Upper lobe of left lung (tissue), 6 donors: ENCODE results near the gene EFNA5. TPM values are rescaled to one million over a fixed set of nuclear protein-coding genes. Genes with fewer than 3 reads are reported as not detected.

Experiments used
- ATAC-seq, 2 donors: fragments of 200-7000 bp; cut with Tn5 transposase; one replicate each; pipeline ENCODE4 v1.9.1; 2022; ENCODE audit warnings: mild to moderate bottlenecking in 2 of 2, moderate library complexity in 2 of 2; ENCODE audit not compliant: low FRiP score in 2 of 2
- DNase-seq, 2 donors: peaks; one replicate each; pipeline ENCODE4 v3.0.0-alpha.2; 2019 to 2020
- H3K27ac ChIP-seq, 4 donors: fragments of 200-600 bp; sonication (generic); one replicate each; pipeline ENCODE4 v1.5.1; 2016 to 2019
- H3K27me3 ChIP-seq, 4 donors: fragments of 200-600 bp; sonication (generic); one replicate each; pipeline ENCODE4 v1.5.1; 2017 to 2019
- H3K36me3 ChIP-seq, 4 donors: fragments of 200-600 bp; sonication (generic); one replicate each; pipeline ENCODE4 v1.5.1; 2016 to 2019
- H3K4me1 ChIP-seq, 4 donors: fragments of 200-600 bp; sonication (generic); one replicate each; pipeline ENCODE4 v1.5.1; 2018 to 2019
- H3K4me3 ChIP-seq, 4 donors: fragments of 200-600 bp; sonication (generic); one replicate each; pipeline ENCODE4 v1.5.1; 2017 to 2019; ENCODE audit warnings: mild to moderate bottlenecking in 2 of 4, moderate library complexity in 1 of 4
- H3K9me3 ChIP-seq, 4 donors: fragments of 200-600 bp; sonication (generic); one replicate each; pipeline ENCODE4 v1.5.1; 2018 to 2019
- CTCF ChIP-seq, 6 experiments: fragments of 450-650 bp in 4 of 6; fragments of 200-600 bp in 2 of 6; sonication (generic) in 2 of 6; IDR thresholded peaks; one replicate each; pipeline ENCODE4 v1.5.1; 2016 to 2019; ENCODE audit warnings: antibody characterized with exemption in 6 of 6
- EP300 ChIP-seq, 4 donors: sonication (generic); formaldehyde crosslinking; IDR thresholded peaks; one replicate each; pipeline ENCODE4 v1.5.1; 2017; ENCODE audit warnings: antibody characterized with exemption in 4 of 4, control low read depth in 2 of 4
- POLR2A ChIP-seq, 4 donors: fragments of 450-650 bp; IDR thresholded peaks; one replicate each; pipeline ENCODE4 v1.5.1; 2016 to 2017; ENCODE audit warnings: antibody characterized with exemption in 4 of 4, mild to moderate bottlenecking in 2 of 4
- POLR2AphosphoS5 ChIP-seq, 2 donors: sonication (generic); formaldehyde crosslinking; IDR thresholded peaks; one replicate each; pipeline ENCODE4 v1.5.1; 2017; ENCODE audit warnings: antibody characterized with exemption in 2 of 2
- WGBS, 2 donors: methylation state at CpG; one replicate each; pipeline ENCODE4 v1.1.5; 2017 to 2018; 5-methylcytosine and 5-hydroxymethylcytosine counted together
- total RNA-seq, 6 donors: library from RNA; depleted of rRNA in 4 of 6; stranded (reverse); fragments of >200 nt in 4 of 6; gene quantifications; one replicate each; pipeline versions ENCODE4 v1.1.0 to v1.2.1, GENCODE V29; 2016 to 2021
- donor health status: DM: no; HTN: no; CAD: no; lungs with moderate emphysema.
- donor health status: DM: no; HTN: yes; CAD: no; lungs with severe emphysema.

Gene EFNA5
- total RNA-seq, 6 donors from 2014 or later: 4.1 to 41.9 (median 7.3) TPM

GRCh38 chr5:107572715-107573368 lies 97.9 kb downstream of the EFNA5 start:
- H3K27ac ChIP-seq: no peak overlapping the region
- no peak for TF ChIP-seq POLR2AphosphoS5 (IDR thresholded peaks at IDR 0.05)
- TF ChIP-seq EP300 (IDR thresholded peaks at IDR 0.05): no peak
- TF ChIP-seq CTCF (IDR thresholded peaks at IDR 0.05): no peak
- DNase-seq: no peak

GRCh38 chr5:107571621-107572536 lies 98.9 kb downstream of the EFNA5 start:
- peaks cover 11 to 19% (median 15%) of the 10 kb centered on the region in 4 donors for H3K4me1 ChIP-seq
- peak; percentile 96 for ATAC-seq
- peak overlapping the region; percentile 31 to 75 (median 64) for H3K27ac ChIP-seq
- H3K27me3 ChIP-seq: no peaks in the 10 kb centered on the region
- peak overlapping the region; percentile 3 to 51 (median 38) for H3K4me3 ChIP-seq
- WGBS, 2 donors: 2 to 3% methylated on average over 26 of the region's 26 CpGs
- TF ChIP-seq CTCF (IDR thresholded peaks at IDR 0.05): peak; percentile 88 to 94 (median 90)
- TF ChIP-seq EP300 (IDR thresholded peaks at IDR 0.05): no peak
- peak in 1 of 4 donors; percentile 30 for TF ChIP-seq POLR2A (IDR thresholded peaks at IDR 0.05)
- peak; percentile 22 to 51 for TF ChIP-seq POLR2AphosphoS5 (IDR thresholded peaks at IDR 0.05)
- H3K36me3 ChIP-seq: no peaks in the 10 kb centered on the region
- peak; percentile 95 to 96 for DNase-seq
- no peaks in the 10 kb centered on the region for H3K9me3 ChIP-seq

More at GRCh38 chr5:107572715-107573368, 97.9 kb downstream of the EFNA5 start:
- H3K4me3 ChIP-seq: no peak overlapping the region
- H3K36me3 ChIP-seq: no peaks in the 10 kb centered on the region
- WGBS, 2 donors: 82 to 86% methylated on average over 8 of the region's 8 CpGs
- no peaks in the 10 kb centered on the region for H3K9me3 ChIP-seq
- no peaks in the 10 kb centered on the region for H3K27me3 ChIP-seq
- no peak for ATAC-seq
- peaks cover 11 to 19% (median 15%) of the 10 kb centered on the region in 4 donors for H3K4me1 ChIP-seq

GRCh38 chr5:107570805-107571531 lies 99.8 kb downstream of the EFNA5 start:
- Histone ChIP-seq H3K4me1 (peaks cover 11 to 19% (median 15%) of the 10 kb centered on the region in 4 donors), H3K27ac (peak overlapping the region in 3 of 4 donors; percentile 64 to 75 (median 64)), H3K36me3 (no peaks in the 10 kb centered on the region), H3K9me3 (no peaks in the 10 kb centered on the region), H3K27me3 (no peaks in the 10 kb centered on the region), H3K4me3 (peak overlapping the region in 2 of 4 donors; percentile 32 to 51)
- DNase-seq (peak in 1 of 2 donors; percentile 29), ATAC-seq (peak in 1 of 2 donors; percentile 29)
- TF ChIP-seq POLR2A (IDR thresholded peaks at IDR 0.05) (no peak), EP300 (IDR thresholded peaks at IDR 0.05) (no peak), CTCF (IDR thresholded peaks at IDR 0.05) (no peak), POLR2AphosphoS5 (IDR thresholded peaks at IDR 0.05) (no peak)
- 34% methylated on average over 10 to 14 of the region's 14 CpGs for WGBS, 2 donors

- Histone ChIP-seq H3K27ac (peak overlapping the region in 2 of 4 donors; percentile 30 to 64), H3K27me3 (no peaks in the 10 kb centered on the region), H3K4me1 (peaks cover 11 to 19% (median 15%) of the 10 kb centered on the region in 4 donors), H3K9me3 (no peaks in the 10 kb centered on the region), H3K4me3 (no peak overlapping the region), H3K36me3 (no peaks in the 10 kb centered on the region)
- WGBS, 2 donors: 95 to 99% methylated on average over 4 of the region's 4 CpGs
- no peak for ATAC-seq
- no peak for DNase-seq
- TF ChIP-seq POLR2AphosphoS5 (IDR thresholded peaks at IDR 0.05): no peak
- no peak for TF ChIP-seq CTCF (IDR thresholded peaks at IDR 0.05)
- TF ChIP-seq EP300 (IDR thresholded peaks at IDR 0.05): no peak
- no peak for TF ChIP-seq POLR2A (IDR thresholded peaks at IDR 0.05)
These were observed 100.6 kb downstream of the EFNA5 start for GRCh38 chr5:107570181-107570580.
